GM23248 (cell line): Measurements from ENCODE around the gene SPTLC2. TPM values are rescaled to one million over a fixed set of nuclear protein-coding genes. Genes with fewer than 3 reads are reported as not detected.

ENCODE experiments used
- DNase-seq: peaks from one replicate; pipeline ENCODE4 v3.0.0-alpha.2; 2015
- H2AFZ ChIP-seq: fragments of 200-600 bp; sonication (generic); 2 replicates; pipeline ENCODE4 v1.6.1; 2016; ENCODE audit warnings: antibody characterized with exemption
- H3F3A ChIP-seq: fragments of 200-600 bp; sonication (generic); 2 replicates; pipeline ENCODE4 v1.6.1; 2016; ENCODE audit warnings: mild to moderate bottlenecking, antibody characterized with exemption, mixed run types; ENCODE audit not compliant: insufficient read depth
- H3K27ac ChIP-seq: fragments of 200-600 bp; sonication (generic); 2 replicates; pipeline ENCODE4 v1.5.1; 2016; ENCODE audit warnings: mild to moderate bottlenecking
- H3K27me3 ChIP-seq: fragments of 200-600 bp; sonication (generic); replicated peaks from 2 replicates; pipeline ENCODE4 v1.6.1; 2016; ENCODE audit warnings: mild to moderate bottlenecking; ENCODE audit not compliant: insufficient read depth
- H3K36me3 ChIP-seq: fragments of 200-600 bp; sonication (generic); 2 replicates; pipeline ENCODE4 v1.6.1; 2016; ENCODE audit warnings: low read depth, mild to moderate bottlenecking
- H3K4me1 ChIP-seq: fragments of 200-600 bp; sonication (generic); 2 replicates; pipeline ENCODE4 v1.6.1; 2016; ENCODE audit warnings: mild to moderate bottlenecking; ENCODE audit not compliant: insufficient read depth
- H3K4me2 ChIP-seq: fragments of 200-600 bp; sonication (generic); one replicate; pipeline ENCODE4 v1.6.1; 2016; ENCODE audit warnings: mild to moderate bottlenecking; ENCODE audit not compliant: unreplicated experiment
- H3K4me3 ChIP-seq: fragments of 200-600 bp; sonication (generic); 2 replicates; pipeline ENCODE4 v1.5.1; 2016; ENCODE audit warnings: mild to moderate bottlenecking
- H3K79me2 ChIP-seq: fragments of 200-600 bp; sonication (generic); 2 replicates; pipeline ENCODE4 v1.6.1; 2016; ENCODE audit warnings: mild to moderate bottlenecking; ENCODE audit not compliant: insufficient read depth
- H3K9ac ChIP-seq: fragments of 200-600 bp; sonication (generic); 2 replicates; pipeline ENCODE4 v1.6.1; 2016; ENCODE audit warnings: mild to moderate bottlenecking
- H3K9me2 ChIP-seq: fragments of 200-600 bp; sonication (generic); 2 replicates; pipeline ENCODE4 v1.6.1; 2016; ENCODE audit warnings: mixed run types, mild to moderate bottlenecking, moderate library complexity; ENCODE audit not compliant: insufficient read depth
- H3K9me3 ChIP-seq: fragments of 200-600 bp; sonication (generic); one replicate; pipeline ENCODE4 v1.6.1; 2017; ENCODE audit warnings: low read depth
- H4K20me1 ChIP-seq: fragments of 200-600 bp; sonication (generic); 2 replicates; pipeline ENCODE4 v1.6.0; 2016; ENCODE audit not compliant: insufficient read depth
- EZH2 ChIP-seq: fragments of 200-600 bp; sonication (generic); IDR thresholded peaks from 2 replicates; pipeline ENCODE4 v1.6.1; 2018; ENCODE audit warnings: antibody characterized with exemption, mild to moderate bottlenecking; ENCODE audit not compliant: insufficient read depth, poor library complexity, severe bottlenecking
- EZH2phosphoT487 ChIP-seq: fragments of 200-600 bp; sonication (generic); IDR thresholded peaks from 2 replicates; pipeline ENCODE4 v1.6.1; 2018; ENCODE audit warnings: antibody characterized with exemption, moderate library complexity, mild to moderate bottlenecking, low read depth; ENCODE audit not compliant: insufficient read depth
- WGBS, 2 experiments: methylation state at CpG; one replicate each; pipeline ENCODE4 v1.1.6; 2015 to 2017; ENCODE audit warnings: low lambda C conversion rate in 2 of 2, low coverage in 1 of 2; ENCODE audit errors: missing lambda C conversion rate in 2 of 2; 5-methylcytosine and 5-hydroxymethylcytosine counted together
- in situ Hi-C: fragments of 300-500 bp; cut with MboI; formaldehyde crosslinking; loops from 2 replicates; pipeline ENCODE4 v1.15.0; 2020
- polyA plus RNA-seq: library from polyadenylated mRNA; unstranded; fragments of >200 nt; fragmentation: Nextera tagmentation; extraction: Ambion mirVana; gene quantifications from 2 replicates; pipeline ENCODE4 v1.2.1, GENCODE V29; 2016
- total RNA-seq: library from RNA; depleted of rRNA; stranded (reverse); fragments of >200 nt; shearing (Covaris generic); gene quantifications from 2 replicates; pipeline ENCODE4 v1.2.3, GENCODE V29; 2014

The SPTLC2 gene
- total and polyA plus RNA-seq, 2 experiments from 2014 or later, result 44.7 to 45.6 TPM

- Histone ChIP-seq H3K4me2 (no peak overlapping the region), H3K36me3 (no peaks in the 10 kb centered on the region), H3K79me2 (no peaks in the 10 kb centered on the region), H3K9ac (no peak overlapping the region), H3K27me3 (no peaks in the 10 kb centered on the region), H2AFZ (no peak overlapping the region), H3F3A (no peaks in the 10 kb centered on the region), H4K20me1 (no peaks in the 10 kb centered on the region), H3K4me3 (no peak overlapping the region), H3K9me3 (no peaks in the 10 kb centered on the region), H3K27ac (no peak overlapping the region), H3K4me1 (no peaks in the 10 kb centered on the region), H3K9me2 (no peaks in the 10 kb centered on the region)
- WGBS, 2 experiments, result 93% methylated on average over 2 of the region's 2 CpGs
- TF ChIP-seq EZH2 (no peak), EZH2phosphoT487 (no peak)
- no peak for DNase-seq
- in situ Hi-C loops, result no loop called here
Measured at GRCh38 chr14:77659831-77660230, 43.4 kb upstream of the SPTLC2 start.

- 66 to 74% methylated on average over 5 of the region's 5 CpGs for WGBS, 2 experiments
- H3K27ac ChIP-seq, result no peak overlapping the region
- in situ Hi-C loops, result no loop called here
Measured at GRCh38 chr14:77657280-77657679, 40.8 kb upstream of the SPTLC2 start.

GRCh38 chr14:77654001-77654441 lies 37.6 kb upstream of the SPTLC2 start:
- H3F3A ChIP-seq, result no peaks in the 10 kb centered on the region
- no peaks in the 10 kb centered on the region for H3K79me2 ChIP-seq
- no peak for DNase-seq
- no peak overlapping the region for H3K4me2 ChIP-seq
- WGBS, 2 experiments, result 69 to 75% methylated on average over 9 to 11 of the region's 11 CpGs
- no peak overlapping the region for H3K27ac ChIP-seq
- 0 out of 2 replicates have a peak overlapping the region, but pooled peaks have one; percentile 4 for H2AFZ ChIP-seq
- H3K36me3 ChIP-seq, result no peaks in the 10 kb centered on the region
- H3K9ac ChIP-seq, result no peak overlapping the region
- peaks cover 1% of the 10 kb centered on the region; the same call in 1 of the 2 replicates for H3K4me1 ChIP-seq
- H3K27me3 ChIP-seq, result no peaks in the 10 kb centered on the region
- in situ Hi-C loops, result no loop called here
- H3K9me3 ChIP-seq, result no peaks in the 10 kb centered on the region
- H4K20me1 ChIP-seq, result no peaks in the 10 kb centered on the region
- TF ChIP-seq EZH2 (no peak), EZH2phosphoT487 (no peak)
- no peak overlapping the region for H3K4me3 ChIP-seq
- H3K9me2 ChIP-seq, result no peaks in the 10 kb centered on the region

More at GRCh38 chr14:77657280-77657679, 40.8 kb upstream of the SPTLC2 start:
- Histone ChIP-seq H4K20me1 (no peaks in the 10 kb centered on the region), H3K9me2 (no peaks in the 10 kb centered on the region), H3K4me3 (no peak overlapping the region), H3F3A (no peaks in the 10 kb centered on the region), H3K9ac (no peak overlapping the region), H3K36me3 (no peaks in the 10 kb centered on the region), H3K79me2 (no peaks in the 10 kb centered on the region), H3K27me3 (no peaks in the 10 kb centered on the region), H2AFZ (no peak overlapping the region), H3K9me3 (no peaks in the 10 kb centered on the region), H3K4me1 (no peaks in the 10 kb centered on the region), H3K4me2 (no peak overlapping the region)
- TF ChIP-seq EZH2 (no peak), EZH2phosphoT487 (no peak)
- DNase-seq, result peak; percentile 7

- no peak overlapping the region for H3K4me3 ChIP-seq
- no peaks in the 10 kb centered on the region for H3K9me2 ChIP-seq
- no peaks in the 10 kb centered on the region for H3K27me3 ChIP-seq
- H3K4me1 ChIP-seq, result peaks cover 3% of the 10 kb centered on the region; the same call in 1 of the 2 replicates
- WGBS, 2 experiments, result 66 to 73% methylated on average over 3 of the region's 3 CpGs
- no peak overlapping the region for H3K9ac ChIP-seq
- H3K79me2 ChIP-seq, result no peaks in the 10 kb centered on the region
- no peak overlapping the region; the same call in 1 of the 2 replicates for H3K27ac ChIP-seq
- in situ Hi-C loops, result no loop called here
- no peaks in the 10 kb centered on the region for H3K36me3 ChIP-seq
- no peaks in the 10 kb centered on the region for H4K20me1 ChIP-seq
- no peak overlapping the region for H3K4me2 ChIP-seq
- peak; percentile 59 for DNase-seq
- no peaks in the 10 kb centered on the region for H3F3A ChIP-seq
- no peaks in the 10 kb centered on the region for H3K9me3 ChIP-seq
- H2AFZ ChIP-seq, result no peak overlapping the region
- TF ChIP-seq EZH2 (no peak), EZH2phosphoT487 (no peak)
Measured at GRCh38 chr14:77649326-77649725, 32.9 kb upstream of the SPTLC2 start.
